H1 (cell line): ENCODE results near the gene SETX.

ENCODE experiments used
- BRCA1 ChIP-seq: IDR thresholded peaks from 2 replicates; pipeline ENCODE4 v1.6.1; 2012; ENCODE audit warnings: low read depth, low read length, improper control_type of control experiment
- CBX5 ChIP-seq: fragments of 300-800, 300-1000 bp; sonication (generic); IDR thresholded peaks from 2 replicates; pipeline ENCODE4 v1.7.1; 2016; ENCODE audit warnings: antibody characterized with exemption, low read length, low read depth
- CHD2 ChIP-seq: IDR thresholded peaks from 2 replicates; pipeline ENCODE4 v1.6.1; 2012; ENCODE audit warnings: low read length, improper control_type of control experiment
- EGR1 ChIP-seq: IDR thresholded peaks from 2 replicates; pipeline ENCODE4 v1.6.1; 2011; ENCODE audit warnings: low read depth, low read length, borderline replicate concordance
- EZH2 ChIP-seq: fragments of 200-600 bp; sonication (generic); IDR thresholded peaks from 2 replicates; pipeline ENCODE4 v1.7.1; 2012; ENCODE audit warnings: low read depth, mild to moderate bottlenecking, moderate library complexity, low read length, inconsistent platforms; ENCODE audit not compliant: severe bottlenecking
- GABPA ChIP-seq: IDR thresholded peaks from 2 replicates; pipeline ENCODE4 v1.6.1; 2011; ENCODE audit warnings: mild to moderate bottlenecking, low read length, moderate library complexity, borderline replicate concordance; ENCODE audit not compliant: insufficient read depth
- JUN ChIP-seq: IDR thresholded peaks from 2 replicates; pipeline ENCODE4 v1.6.1; 2011; ENCODE audit warnings: low read depth, mild to moderate bottlenecking, improper control_type of control experiment, low read length
- JUND ChIP-seq: IDR thresholded peaks from 2 replicates; pipeline ENCODE4 v1.6.1; 2011; ENCODE audit warnings: mild to moderate bottlenecking, improper control_type of control experiment, low read length
- POLR2A ChIP-seq, 2 experiments: IDR thresholded peaks; 1 replicate in 1 of 2; 2 replicates in 1 of 2; pipeline ENCODE4 v1.6.1; 2011; ENCODE audit warnings: low read depth in 2 of 2, low read length in 2 of 2, mild to moderate bottlenecking in 2 of 2; ENCODE audit errors: control extremely low read depth in 1 of 2
- TF ChIP-seq, protein P1 (sequence below), 3 experiments: IDR thresholded peaks; 1 replicate in 2 of 3; 2 replicates in 1 of 3; pipeline versions ENCODE4 v1.5.1 to v1.6.1; 2011; ENCODE audit warnings: low read length in 3 of 3, mild to moderate bottlenecking in 3 of 3, inconsistent platforms in 2 of 3, low read depth in 1 of 3, moderate library complexity in 1 of 3; ENCODE audit not compliant: insufficient read depth in 1 of 3; ENCODE audit errors: control extremely low read depth in 1 of 3

DNA sequence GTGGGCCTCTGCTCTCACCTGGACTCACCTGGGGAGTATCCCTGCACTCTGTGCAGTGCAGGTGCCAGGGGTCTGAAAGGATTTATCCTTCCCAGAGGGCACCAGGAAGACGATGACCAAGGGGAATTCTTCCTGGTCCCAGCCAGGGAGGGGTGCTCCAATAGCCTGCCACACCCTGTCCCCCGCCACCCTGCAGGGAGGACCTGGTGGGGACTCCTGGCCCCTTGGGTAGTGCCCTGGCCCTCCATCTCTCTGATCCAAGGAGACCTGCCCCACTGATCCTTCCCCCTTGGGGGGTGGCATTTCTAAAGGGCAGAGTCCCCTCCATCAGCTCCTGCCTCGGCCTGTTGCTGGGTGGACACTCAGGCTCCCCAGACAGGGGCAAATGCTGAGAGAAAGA, 122.3 kb downstream of the SETX start:
- TF ChIP-seq, protein P1, sequence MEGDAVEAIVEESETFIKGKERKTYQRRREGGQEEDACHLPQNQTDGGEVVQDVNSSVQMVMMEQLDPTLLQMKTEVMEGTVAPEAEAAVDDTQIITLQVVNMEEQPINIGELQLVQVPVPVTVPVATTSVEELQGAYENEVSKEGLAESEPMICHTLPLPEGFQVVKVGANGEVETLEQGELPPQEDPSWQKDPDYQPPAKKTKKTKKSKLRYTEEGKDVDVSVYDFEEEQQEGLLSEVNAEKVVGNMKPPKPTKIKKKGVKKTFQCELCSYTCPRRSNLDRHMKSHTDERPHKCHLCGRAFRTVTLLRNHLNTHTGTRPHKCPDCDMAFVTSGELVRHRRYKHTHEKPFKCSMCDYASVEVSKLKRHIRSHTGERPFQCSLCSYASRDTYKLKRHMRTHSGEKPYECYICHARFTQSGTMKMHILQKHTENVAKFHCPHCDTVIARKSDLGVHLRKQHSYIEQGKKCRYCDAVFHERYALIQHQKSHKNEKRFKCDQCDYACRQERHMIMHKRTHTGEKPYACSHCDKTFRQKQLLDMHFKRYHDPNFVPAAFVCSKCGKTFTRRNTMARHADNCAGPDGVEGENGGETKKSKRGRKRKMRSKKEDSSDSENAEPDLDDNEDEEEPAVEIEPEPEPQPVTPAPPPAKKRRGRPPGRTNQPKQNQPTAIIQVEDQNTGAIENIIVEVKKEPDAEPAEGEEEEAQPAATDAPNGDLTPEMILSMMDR (IDR thresholded peaks at IDR 0.05; ENCODE audit: control extremely low read depth in 1 of 3, insufficient read depth in 1 of 3, low read depth in 1 of 3, low read length in 3 of 3) = no peak
- TF ChIP-seq POLR2A (IDR thresholded peaks at IDR 0.05; ENCODE audit: control extremely low read depth in 1 of 2, low read depth in 2 of 2, low read length in 2 of 2) = no peak
- TF ChIP-seq GABPA = no peak
- TF ChIP-seq JUN = no peak
- no peak for TF ChIP-seq BRCA1
- TF ChIP-seq EGR1 = no peak
- TF ChIP-seq JUND = no peak
- TF ChIP-seq EZH2 = no peak
- no peak for TF ChIP-seq CHD2
- no peak for TF ChIP-seq CBX5
